Left cardiac atrium (tissue), 4 donors: ENCODE data around the gene CCNK. TPM values are rescaled to one million over a fixed set of nuclear protein-coding genes. Genes with fewer than 3 reads are reported as not detected.

Source experiments
- ATAC-seq, 2 donors: fragments of 200-7000 bp; cut with Tn5 transposase; one replicate each; pipeline ENCODE4 v1.9.1; 2020; ENCODE audit warnings: mild to moderate bottlenecking in 2 of 2, moderate library complexity in 2 of 2
- DNase-seq: peaks from one replicate; pipeline ENCODE4 v3.0.0-alpha.2; 2020
- intact Hi-C, 2 donors: fragments of 100-400 bp; cut with DNase I; formaldehyde crosslinking; loops; one replicate each; pipeline versions ENCODE4 v1.14.1 to v1.15.1; 2022 to 2023
- total RNA-seq, 2 donors: library from RNA; stranded (reverse); fragmentation: NEBNext Ultra II Directional; extraction: Animal tissue kit (Norgen Biotek cat#: 25700); gene quantifications; one replicate each; pipeline ENCODE4 v1.2.1, GENCODE V29; 2021
- donor health status: DM: no; HTN: yes; CAD: no.
- donor health status: DM: no; HTN: yes; CAD: no; lungs with severe emphysema.
- donor health status: DM: yes; HTN: yes; CAD: no.
- donor health status: Dilated cardiomyopathy.

Gene CCNK
- total RNA-seq, 2 donors from 2014 or later, result 31.4 to 38.6 TPM

- intact Hi-C loops, result no loop called here
- ATAC-seq (no peak), DNase-seq (no peak)
Observed at GRCh38 chr14:99502989-99503421, 21.8 kb downstream of the CCNK start.

- ATAC-seq (no peak), DNase-seq (no peak)
- intact Hi-C loops, result no loop called here
Observed at GRCh38 chr14:99503848-99504453, 22.7 kb downstream of the CCNK start.

GRCh38 chr14:99505089-99505488 is 23.9 kb downstream of the CCNK start:
- ATAC-seq (no peak), DNase-seq (no peak)
- intact Hi-C loops, result loop anchor here in 1 of 2 donors (5.0 kb wide), 1 partner anchor 127 kb away; no protein-coding TSS in a partner anchor

GRCh38 chr14:99506276-99506675 is 25.1 kb downstream of the CCNK start:
- intact Hi-C loops, result loop anchor here in 1 of 2 donors (5.0 kb wide), 1 partner anchor 126 kb away; no protein-coding TSS in a partner anchor
- DNase-seq, result no peak
- ATAC-seq, result no peak

GRCh38 chr14:99507860-99508640 is 26.8 kb downstream of the CCNK start:
- intact Hi-C loops, result loop anchor here in 1 of 2 donors (5.0 kb wide), 1 partner anchor 124 kb away; no protein-coding TSS in a partner anchor
- ATAC-seq (no peak), DNase-seq (no peak)

GRCh38 chr14:99508896-99509629 is 27.9 kb downstream of the CCNK start:
- DNase-seq, result no peak
- intact Hi-C loops, result loop anchor here in 1 of 2 donors (5.0 kb wide), 1 partner anchor 123 kb away; no protein-coding TSS in a partner anchor
- ATAC-seq, result peak in 1 of 2 donors; percentile 3

GRCh38 chr14:99509871-99510555 is 28.8 kb downstream of the CCNK start:
- intact Hi-C loops, result loop anchor here in 1 of 2 donors (5.0 kb wide), 1 partner anchor 122 kb away; no protein-coding TSS in a partner anchor
- ATAC-seq (no peak), DNase-seq (peak; percentile 20)

- no peak for DNase-seq
- ATAC-seq, result no peak
- intact Hi-C loops, result no loop called here
Observed at GRCh38 chr14:99510556-99511139, 29.4 kb downstream of the CCNK start.

- intact Hi-C loops, result no loop called here
- ATAC-seq (peak; percentile 33 to 62), DNase-seq (peak; percentile 46)
Observed at GRCh38 chr14:99511421-99512109, 30.4 kb downstream of the CCNK start.

- no peak for ATAC-seq
- DNase-seq, result no peak
- intact Hi-C loops, result no loop called here
Observed at GRCh38 chr14:99512110-99512449, 30.9 kb downstream of the CCNK start.

GRCh38 chr14:99512571-99513182 is 31.5 kb downstream of the CCNK start:
- DNase-seq (peak; percentile 19), ATAC-seq (no peak)
- intact Hi-C loops, result no loop called here

- ATAC-seq (no peak), DNase-seq (no peak)
- intact Hi-C loops, result no loop called here
Observed at GRCh38 chr14:99513183-99513694, 32.0 kb downstream of the CCNK start.

- DNase-seq (no peak), ATAC-seq (no peak)
- intact Hi-C loops, result no loop called here
Observed at GRCh38 chr14:99513946-99514551, 32.8 kb downstream of the CCNK start.

GRCh38 chr14:99514552-99515300 is 33.5 kb downstream of the CCNK start:
- DNase-seq (no peak), ATAC-seq (no peak)
- intact Hi-C loops, result no loop called here

GRCh38 chr14:99515301-99516155 is 34.3 kb downstream of the CCNK start:
- ATAC-seq (no peak), DNase-seq (peak; percentile 20)
- intact Hi-C loops, result no loop called here
